ENCODE data around the gene TCTN1. TPM values are rescaled to one million over a fixed set of nuclear protein-coding genes. Genes with fewer than 3 reads are reported as not detected.
A peak's percentile ranks its signal among the peaks of the same experiment; 100 is the strongest.

TCTN1 gene
- total and polyA plus RNA-seq, 9 of the 15 experiments (the other 6 are each of a cell fraction or from before 2014, with no cell fraction given): 0.32 to 12.5 (median 4.0) TPM

GRCh38 chr12:110637869-110638441 lies 24.0 kb downstream of the TCTN1 start:
- no peak for FAIRE-seq
- CTCF ChIA-PET (ENCODE audit: low intra/inter-chr PET ratio): no interaction called here
- 39% methylated on average over 3 of the region's 3 CpGs for WGBS (ENCODE audit: insufficient coverage, low coverage, missing lambda C conversion rate)
- Histone ChIP-seq H3K27me3 (ENCODE audit: control insufficient read depth in 2 of 2, insufficient read depth in 2 of 2, low read length in 2 of 2) (peaks cover 0 to 14% of the 10 kb centered on the region in 2 experiments; a peak in 1 of 5 replicates), H3K4me3 (no peak overlapping the region), H3K4me1 (replicated peaks in 1 of 2; ENCODE audit: control insufficient read depth in 2 of 2, insufficient read depth in 2 of 2, low read length in 2 of 2) (peaks cover 8 to 33% of the 10 kb centered on the region in 2 experiments), H4K20me1 (replicated peaks; ENCODE audit: control insufficient read depth, insufficient read depth, low read length) (no peaks in the 10 kb centered on the region), H3K9me3 (replicated peaks; ENCODE audit: control insufficient read depth, insufficient read depth, low read depth, low read length) (no peaks in the 10 kb centered on the region), H3K36me3 (ENCODE audit: control insufficient read depth, insufficient read depth, low read length) (no peaks in the 10 kb centered on the region), H2AFZ (ENCODE audit: low read depth, low read length) (no peak overlapping the region; the same call in 1 of the 2 replicates), H3K27ac (ENCODE audit: extremely low read depth, low read depth, low read length) (no peak overlapping the region), H3K9me1 (ENCODE audit: control insufficient read depth, insufficient read depth, low read length) (peaks cover 3% of the 10 kb centered on the region), H3K9ac (ENCODE audit: insufficient read depth in 1 of 2, low read depth in 2 of 2, low read length in 2 of 2) (no peak overlapping the region), H3K4me2 (ENCODE audit: insufficient read depth, low read length) (no peak overlapping the region), H3K79me2 (ENCODE audit: control insufficient read depth, insufficient read depth, low read length) (no peaks in the 10 kb centered on the region)
- ATAC-seq: no peak; the same call in 2 of the 3 replicates
- POLR2A ChIA-PET: no interaction called here
- in situ Hi-C loops (cut with MboI): no loop called here
- no TSS peak for BruUV-seq (replicated peaks)
- TF ChIP-seq MYNN (IDR thresholded peaks at IDR 0.05): no peak
- TF ChIP-seq MYNN (CRISPR knock-in tag; IDR thresholded peaks at IDR 0.05): no peak
- no peak for TF ChIP-seq HINFP (tag; conservative IDR thresholded peaks at IDR 0.05; ENCODE audit: low read depth)
- TF ChIP-seq EP400 (IDR thresholded peaks at IDR 0.05): no peak
- TF ChIP-seq MED1 (CRISPR knock-in tag; IDR thresholded peaks at IDR 0.05; ENCODE audit: borderline replicate concordance): no peak
- peak; percentile 29 for TF ChIP-seq MEIS2 (IDR thresholded peaks at IDR 0.05; ENCODE audit: partially characterized antibody)
- no peak for TF ChIP-seq RREB1 (CRISPR knock-in tag; IDR thresholded peaks at IDR 0.05)
- no peak for TF ChIP-seq ARID3B (CRISPR knock-in tag; IDR thresholded peaks at IDR 0.05; ENCODE audit: borderline replicate concordance)
- TF ChIP-seq ATF3 (IDR thresholded peaks at IDR 0.05): 0 out of 2 replicates have a peak, but pooled peaks have one; percentile 10
- no peak for TF ChIP-seq ATF3 (CRISPR knock-in tag; conservative IDR thresholded peaks at IDR 0.05)
- intact Hi-C loops (cut with micrococcal nuclease): no loop called here
- DNase-seq (ENCODE audit: extremely low read depth in 1 of 4, low spot score in 3 of 4): no peak
